Measurements from ENCODE around the gene SH2B2.

- TF ChIP-seq CTCF (IDR thresholded peaks at IDR 0.05) (no peak), POLR2A (IDR thresholded peaks at IDR 0.05) (no peak)
Observed at GRCh38 chr7:102248081-102248455, 38.6 kb upstream of the SH2B2 start.
